Suprapubic skin (tissue), 4 donors: ENCODE measurements around the gene LORICRIN. TPM values are rescaled to one million over a fixed set of nuclear protein-coding genes. Genes with fewer than 3 reads are reported as not detected.
A peak's percentile ranks its signal among the peaks of the same experiment; 100 is the strongest.

Experiments used
- DNase-seq, 2 donors: peaks; one replicate each; pipeline ENCODE4 v3.0.0-alpha.2; 2019; ENCODE audit warnings: low spot score in 2 of 2
- H3K27ac ChIP-seq: fragments of 200-600 bp; sonication (generic); one replicate; pipeline ENCODE4 v1.5.1; 2019
- H3K27me3 ChIP-seq: fragments of 200-600 bp; sonication (generic); one replicate; pipeline ENCODE4 v1.5.1; 2019
- H3K36me3 ChIP-seq: fragments of 200-600 bp; sonication (generic); one replicate; pipeline ENCODE4 v1.5.1; 2019
- H3K4me1 ChIP-seq: fragments of 200-600 bp; sonication (generic); one replicate; pipeline ENCODE4 v1.5.1; 2019
- H3K4me3 ChIP-seq: fragments of 200-600 bp; sonication (generic); one replicate; pipeline ENCODE4 v1.5.1; 2019; ENCODE audit warnings: mild to moderate bottlenecking
- H3K9me3 ChIP-seq: fragments of 200-600 bp; sonication (generic); one replicate; pipeline ENCODE4 v1.5.1; 2019
- CTCF ChIP-seq, 2 donors: fragments of 200-600 bp in 1 of 2; fragments of 450-650 bp in 1 of 2; sonication (generic) in 1 of 2; IDR thresholded peaks; one replicate each; pipeline ENCODE4 v1.5.1; 2016 to 2019; ENCODE audit warnings: antibody characterized with exemption in 2 of 2, mild to moderate bottlenecking in 1 of 2, moderate library complexity in 1 of 2
- EP300 ChIP-seq: sonication (generic); formaldehyde crosslinking; IDR thresholded peaks from one replicate; pipeline ENCODE4 v1.6.1; 2017; ENCODE audit warnings: antibody characterized with exemption
- POLR2A ChIP-seq, 2 donors: fragments of 450-650 bp; IDR thresholded peaks; one replicate each; pipeline ENCODE4 v1.6.1; 2017; ENCODE audit warnings: antibody characterized with exemption in 2 of 2, mild to moderate bottlenecking in 2 of 2, moderate library complexity in 2 of 2
- POLR2AphosphoS5 ChIP-seq, 3 donors: sonication (generic); formaldehyde crosslinking; IDR thresholded peaks; one replicate each; pipeline ENCODE4 v1.6.1; 2017; ENCODE audit warnings: antibody characterized with exemption in 3 of 3
- WGBS: methylation state at CpG from one replicate; pipeline ENCODE4 v1.1.5; 2018; 5-methylcytosine and 5-hydroxymethylcytosine counted together
- total RNA-seq, 4 donors: library from RNA; depleted of rRNA; stranded (reverse); fragments of >200 nt; gene quantifications; one replicate each; pipeline ENCODE4 v1.1.0, GENCODE V29; 2016

LORICRIN gene
- total RNA-seq, 4 donors from 2014 or later: 14.9 to 257 (median 228) TPM

GRCh38 chr1:153292185-153292584, 32.7 kb downstream of the LORICRIN start:
- H3K9me3 ChIP-seq: no peaks in the 10 kb centered on the region
- H3K4me3 ChIP-seq: no peak overlapping the region
- 53% methylated on average over 4 of the region's 8 CpGs for WGBS
- H3K4me1 ChIP-seq: peaks cover 43% of the 10 kb centered on the region
- H3K27ac ChIP-seq: peak overlapping the region; percentile 89
- TF ChIP-seq POLR2AphosphoS5 (IDR thresholded peaks at IDR 0.05): peak in 1 of 3 donors; percentile 80
- TF ChIP-seq EP300: no peak
- TF ChIP-seq POLR2A (IDR thresholded peaks at IDR 0.05): no peak
- TF ChIP-seq CTCF (IDR thresholded peaks at IDR 0.05): no peak
- no peak for DNase-seq
- no peaks in the 10 kb centered on the region for H3K36me3 ChIP-seq
- H3K27me3 ChIP-seq: no peaks in the 10 kb centered on the region

GRCh38 chr1:153292740-153293479, 33.4 kb downstream of the LORICRIN start:
- WGBS: 44% methylated on average over 25 of the region's 25 CpGs
- no peak for DNase-seq
- Histone ChIP-seq H3K36me3 (no peaks in the 10 kb centered on the region), H3K4me1 (peaks cover 40% of the 10 kb centered on the region), H3K27me3 (no peaks in the 10 kb centered on the region), H3K27ac (peak overlapping the region; percentile 89), H3K9me3 (no peaks in the 10 kb centered on the region), H3K4me3 (no peak overlapping the region)
- TF ChIP-seq POLR2AphosphoS5 (IDR thresholded peaks at IDR 0.05) (no peak), CTCF (IDR thresholded peaks at IDR 0.05) (peak; percentile 22 to 27)

- 38% methylated on average over 7 of the region's 7 CpGs for WGBS
- Histone ChIP-seq H3K9me3 (no peaks in the 10 kb centered on the region), H3K4me3 (no peak overlapping the region), H3K27me3 (no peaks in the 10 kb centered on the region), H3K36me3 (no peaks in the 10 kb centered on the region), H3K4me1 (peaks cover 35% of the 10 kb centered on the region), H3K27ac (peak overlapping the region; percentile 89)
- TF ChIP-seq POLR2A (IDR thresholded peaks at IDR 0.05): no peak
- TF ChIP-seq POLR2AphosphoS5 (IDR thresholded peaks at IDR 0.05): no peak
- no peak for TF ChIP-seq CTCF (IDR thresholded peaks at IDR 0.05)
- TF ChIP-seq EP300: no peak
- no peak for DNase-seq
Observed at GRCh38 chr1:153293480-153293775, 33.9 kb downstream of the LORICRIN start.

- no peaks in the 10 kb centered on the region for H3K9me3 ChIP-seq
- peaks cover 3% of the 10 kb centered on the region for H3K36me3 ChIP-seq
- 49% methylated on average over 8 of the region's 9 CpGs for WGBS
- peak overlapping the region; percentile 89 for H3K27ac ChIP-seq
- H3K27me3 ChIP-seq: no peaks in the 10 kb centered on the region
- H3K4me3 ChIP-seq: no peak overlapping the region
- DNase-seq: no peak
- H3K4me1 ChIP-seq: peaks cover 34% of the 10 kb centered on the region
- no peak for TF ChIP-seq CTCF (IDR thresholded peaks at IDR 0.05)
- TF ChIP-seq POLR2AphosphoS5 (IDR thresholded peaks at IDR 0.05): no peak
- TF ChIP-seq EP300: no peak
- no peak for TF ChIP-seq POLR2A (IDR thresholded peaks at IDR 0.05)
Observed at GRCh38 chr1:153293851-153294250, 34.4 kb downstream of the LORICRIN start.

GRCh38 chr1:153302308-153302707, 42.8 kb downstream of the LORICRIN start:
- DNase-seq: no peak
- Histone ChIP-seq H3K4me3 (no peak overlapping the region), H3K36me3 (peaks cover 3% of the 10 kb centered on the region), H3K9me3 (no peaks in the 10 kb centered on the region), H3K4me1 (no peaks in the 10 kb centered on the region), H3K27ac (no peak overlapping the region), H3K27me3 (no peaks in the 10 kb centered on the region)
- no peak for TF ChIP-seq CTCF (IDR thresholded peaks at IDR 0.05)
- TF ChIP-seq EP300: no peak
- no peak for TF ChIP-seq POLR2A (IDR thresholded peaks at IDR 0.05)
- TF ChIP-seq POLR2AphosphoS5 (IDR thresholded peaks at IDR 0.05): no peak
- 74% methylated on average over 5 of the region's 5 CpGs for WGBS
